Measurements from ENCODE around the gene ISM1. TPM values are rescaled to one million over a fixed set of nuclear protein-coding genes. Genes with fewer than 3 reads are reported as not detected.

ISM1 gene
- total and polyA plus RNA-seq, 2 of the 13 experiments (the other 11 are each of a cell fraction or from before 2014, with no cell fraction given): 0.40 to 1.4 TPM

DNA sequence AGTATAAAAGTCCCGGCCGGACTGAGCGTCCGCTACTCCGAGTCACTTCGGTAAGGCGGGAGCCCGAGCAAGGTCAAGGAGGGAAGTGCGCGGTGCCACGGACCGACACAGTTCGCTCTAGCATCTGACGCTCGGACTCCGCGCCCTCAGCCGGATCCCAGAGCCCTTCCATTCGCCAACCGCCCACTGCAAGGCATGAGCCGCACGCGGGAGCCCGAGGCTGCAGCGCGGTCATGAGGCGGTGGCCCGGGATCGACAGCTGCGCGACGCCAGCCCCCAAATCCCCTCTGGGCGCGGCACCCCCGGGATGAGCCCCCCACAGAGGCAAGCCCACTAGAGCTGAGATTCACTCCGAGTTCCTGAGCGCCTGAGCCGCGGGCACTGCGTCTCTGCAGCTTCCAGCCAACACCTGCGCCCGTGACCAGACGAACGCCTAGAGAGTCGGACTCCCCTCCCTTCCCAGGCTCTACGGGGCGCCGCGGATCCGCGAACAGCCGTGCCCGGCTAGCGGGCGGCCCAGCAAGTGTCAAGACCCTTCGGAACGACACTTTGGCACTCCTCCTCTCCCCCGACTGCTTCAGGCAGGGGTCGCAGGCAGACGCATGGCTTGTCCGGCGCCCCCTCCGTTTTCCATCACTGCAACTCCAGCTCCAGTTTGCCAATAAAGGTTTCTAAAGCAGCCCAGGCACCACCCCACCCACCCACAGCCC is 725 bp upstream of the ISM1 start (continued):
- TF ChIP-seq MAZ (IDR thresholded peaks at IDR 0.05; ENCODE audit: borderline replicate concordance, low read depth, low read length) (no peak), MAZ (CRISPR knock-in tag; IDR thresholded peaks at IDR 0.05; ENCODE audit: low read depth) (peak; percentile 64), ZSCAN25 (CRISPR knock-in tag; IDR thresholded peaks at IDR 0.05) (no peak), GATAD2A (CRISPR knock-in tag; IDR thresholded peaks at IDR 0.05) (peak; percentile 38; the same call in 1 of the 2 replicates), PHF5A (CRISPR knock-in tag; IDR thresholded peaks at IDR 0.05; ENCODE audit: low read depth, unreplicated experiment) (no peak), GFI1 (CRISPR knock-in tag; IDR thresholded peaks at IDR 0.05; ENCODE audit: borderline replicate concordance) (no peak), ZNF251 (CRISPR knock-in tag; IDR thresholded peaks at IDR 0.05) (no peak), ZSCAN12 (CRISPR knock-in tag; IDR thresholded peaks at IDR 0.05) (peak; percentile 88), PCBP2 (optimal IDR thresholded peaks at IDR 0.05; ENCODE audit: low read depth, low read length, poor library complexity, severe bottlenecking) (no peak), FOXC1 (CRISPR knock-in tag; IDR thresholded peaks at IDR 0.05; ENCODE audit: borderline replicate concordance) (peak; percentile 77), CBX2 (IDR thresholded peaks at IDR 0.05; ENCODE audit: low read depth, low read length) (peak; percentile 74; the same call in 1 of the 2 replicates), CBX2 (CRISPR knock-in tag; IDR thresholded peaks at IDR 0.05; ENCODE audit: low read depth) (0 out of 2 replicates have a peak, but pooled peaks have one; percentile 74), MLLT10 (CRISPR knock-in tag; IDR thresholded peaks at IDR 0.05) (no peak), POLR2AphosphoS5 (IDR thresholded peaks at IDR 0.05; ENCODE audit: low read depth, low read length) (no peak), CENPX (CRISPR knock-in tag; IDR thresholded peaks at IDR 0.05) (no peak), ZNF326 (CRISPR knock-in tag; IDR thresholded peaks at IDR 0.05; ENCODE audit: borderline replicate concordance) (no peak), ZNF274 (CRISPR knock-in tag; IDR thresholded peaks at IDR 0.05) (peak; percentile 79)
- TF ChIP-seq, protein P1, sequence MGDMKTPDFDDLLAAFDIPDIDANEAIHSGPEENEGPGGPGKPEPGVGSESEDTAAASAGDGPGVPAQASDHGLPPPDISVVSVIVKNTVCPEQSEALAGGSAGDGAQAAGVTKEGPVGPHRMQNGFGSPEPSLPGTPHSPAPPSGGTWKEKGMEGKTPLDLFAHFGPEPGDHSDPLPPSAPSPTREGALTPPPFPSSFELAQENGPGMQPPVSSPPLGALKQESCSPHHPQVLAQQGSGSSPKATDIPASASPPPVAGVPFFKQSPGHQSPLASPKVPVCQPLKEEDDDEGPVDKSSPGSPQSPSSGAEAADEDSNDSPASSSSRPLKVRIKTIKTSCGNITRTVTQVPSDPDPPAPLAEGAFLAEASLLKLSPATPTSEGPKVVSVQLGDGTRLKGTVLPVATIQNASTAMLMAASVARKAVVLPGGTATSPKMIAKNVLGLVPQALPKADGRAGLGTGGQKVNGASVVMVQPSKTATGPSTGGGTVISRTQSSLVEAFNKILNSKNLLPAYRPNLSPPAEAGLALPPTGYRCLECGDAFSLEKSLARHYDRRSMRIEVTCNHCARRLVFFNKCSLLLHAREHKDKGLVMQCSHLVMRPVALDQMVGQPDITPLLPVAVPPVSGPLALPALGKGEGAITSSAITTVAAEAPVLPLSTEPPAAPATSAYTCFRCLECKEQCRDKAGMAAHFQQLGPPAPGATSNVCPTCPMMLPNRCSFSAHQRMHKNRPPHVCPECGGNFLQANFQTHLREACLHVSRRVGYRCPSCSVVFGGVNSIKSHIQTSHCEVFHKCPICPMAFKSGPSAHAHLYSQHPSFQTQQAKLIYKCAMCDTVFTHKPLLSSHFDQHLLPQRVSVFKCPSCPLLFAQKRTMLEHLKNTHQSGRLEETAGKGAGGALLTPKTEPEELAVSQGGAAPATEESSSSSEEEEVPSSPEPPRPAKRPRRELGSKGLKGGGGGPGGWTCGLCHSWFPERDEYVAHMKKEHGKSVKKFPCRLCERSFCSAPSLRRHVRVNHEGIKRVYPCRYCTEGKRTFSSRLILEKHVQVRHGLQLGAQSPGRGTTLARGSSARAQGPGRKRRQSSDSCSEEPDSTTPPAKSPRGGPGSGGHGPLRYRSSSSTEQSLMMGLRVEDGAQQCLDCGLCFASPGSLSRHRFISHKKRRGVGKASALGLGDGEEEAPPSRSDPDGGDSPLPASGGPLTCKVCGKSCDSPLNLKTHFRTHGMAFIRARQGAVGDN (CRISPR knock-in tag; IDR thresholded peaks at IDR 0.05): peak; percentile 95
- TF ChIP-seq, protein P2, sequence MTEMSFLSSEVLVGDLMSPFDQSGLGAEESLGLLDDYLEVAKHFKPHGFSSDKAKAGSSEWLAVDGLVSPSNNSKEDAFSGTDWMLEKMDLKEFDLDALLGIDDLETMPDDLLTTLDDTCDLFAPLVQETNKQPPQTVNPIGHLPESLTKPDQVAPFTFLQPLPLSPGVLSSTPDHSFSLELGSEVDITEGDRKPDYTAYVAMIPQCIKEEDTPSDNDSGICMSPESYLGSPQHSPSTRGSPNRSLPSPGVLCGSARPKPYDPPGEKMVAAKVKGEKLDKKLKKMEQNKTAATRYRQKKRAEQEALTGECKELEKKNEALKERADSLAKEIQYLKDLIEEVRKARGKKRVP (CRISPR knock-in tag; IDR thresholded peaks at IDR 0.05): peak in 1 of 2 experiments; percentile 8; a peak in 1 of 4 replicates
- TF ChIP-seq, protein P3, sequence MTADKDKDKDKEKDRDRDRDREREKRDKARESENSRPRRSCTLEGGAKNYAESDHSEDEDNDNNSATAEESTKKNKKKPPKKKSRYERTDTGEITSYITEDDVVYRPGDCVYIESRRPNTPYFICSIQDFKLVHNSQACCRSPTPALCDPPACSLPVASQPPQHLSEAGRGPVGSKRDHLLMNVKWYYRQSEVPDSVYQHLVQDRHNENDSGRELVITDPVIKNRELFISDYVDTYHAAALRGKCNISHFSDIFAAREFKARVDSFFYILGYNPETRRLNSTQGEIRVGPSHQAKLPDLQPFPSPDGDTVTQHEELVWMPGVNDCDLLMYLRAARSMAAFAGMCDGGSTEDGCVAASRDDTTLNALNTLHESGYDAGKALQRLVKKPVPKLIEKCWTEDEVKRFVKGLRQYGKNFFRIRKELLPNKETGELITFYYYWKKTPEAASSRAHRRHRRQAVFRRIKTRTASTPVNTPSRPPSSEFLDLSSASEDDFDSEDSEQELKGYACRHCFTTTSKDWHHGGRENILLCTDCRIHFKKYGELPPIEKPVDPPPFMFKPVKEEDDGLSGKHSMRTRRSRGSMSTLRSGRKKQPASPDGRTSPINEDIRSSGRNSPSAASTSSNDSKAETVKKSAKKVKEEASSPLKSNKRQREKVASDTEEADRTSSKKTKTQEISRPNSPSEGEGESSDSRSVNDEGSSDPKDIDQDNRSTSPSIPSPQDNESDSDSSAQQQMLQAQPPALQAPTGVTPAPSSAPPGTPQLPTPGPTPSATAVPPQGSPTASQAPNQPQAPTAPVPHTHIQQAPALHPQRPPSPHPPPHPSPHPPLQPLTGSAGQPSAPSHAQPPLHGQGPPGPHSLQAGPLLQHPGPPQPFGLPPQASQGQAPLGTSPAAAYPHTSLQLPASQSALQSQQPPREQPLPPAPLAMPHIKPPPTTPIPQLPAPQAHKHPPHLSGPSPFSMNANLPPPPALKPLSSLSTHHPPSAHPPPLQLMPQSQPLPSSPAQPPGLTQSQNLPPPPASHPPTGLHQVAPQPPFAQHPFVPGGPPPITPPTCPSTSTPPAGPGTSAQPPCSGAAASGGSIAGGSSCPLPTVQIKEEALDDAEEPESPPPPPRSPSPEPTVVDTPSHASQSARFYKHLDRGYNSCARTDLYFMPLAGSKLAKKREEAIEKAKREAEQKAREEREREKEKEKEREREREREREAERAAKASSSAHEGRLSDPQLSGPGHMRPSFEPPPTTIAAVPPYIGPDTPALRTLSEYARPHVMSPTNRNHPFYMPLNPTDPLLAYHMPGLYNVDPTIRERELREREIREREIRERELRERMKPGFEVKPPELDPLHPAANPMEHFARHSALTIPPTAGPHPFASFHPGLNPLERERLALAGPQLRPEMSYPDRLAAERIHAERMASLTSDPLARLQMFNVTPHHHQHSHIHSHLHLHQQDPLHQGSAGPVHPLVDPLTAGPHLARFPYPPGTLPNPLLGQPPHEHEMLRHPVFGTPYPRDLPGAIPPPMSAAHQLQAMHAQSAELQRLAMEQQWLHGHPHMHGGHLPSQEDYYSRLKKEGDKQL (CRISPR knock-in tag; IDR thresholded peaks at IDR 0.05; ENCODE audit: low read depth): 0 out of 2 replicates have a peak, but pooled peaks have one; percentile 21

Measured in HepG2 (cell line).